Measurements from ENCODE around the gene HDHD3. TPM values are rescaled to one million over a fixed set of nuclear protein-coding genes. Genes with fewer than 3 reads are reported as not detected.

HDHD3 gene
- total RNA-seq, 4 donors from 2014 or later = 17.0 to 31.3 (median 25.1) TPM

DNA sequence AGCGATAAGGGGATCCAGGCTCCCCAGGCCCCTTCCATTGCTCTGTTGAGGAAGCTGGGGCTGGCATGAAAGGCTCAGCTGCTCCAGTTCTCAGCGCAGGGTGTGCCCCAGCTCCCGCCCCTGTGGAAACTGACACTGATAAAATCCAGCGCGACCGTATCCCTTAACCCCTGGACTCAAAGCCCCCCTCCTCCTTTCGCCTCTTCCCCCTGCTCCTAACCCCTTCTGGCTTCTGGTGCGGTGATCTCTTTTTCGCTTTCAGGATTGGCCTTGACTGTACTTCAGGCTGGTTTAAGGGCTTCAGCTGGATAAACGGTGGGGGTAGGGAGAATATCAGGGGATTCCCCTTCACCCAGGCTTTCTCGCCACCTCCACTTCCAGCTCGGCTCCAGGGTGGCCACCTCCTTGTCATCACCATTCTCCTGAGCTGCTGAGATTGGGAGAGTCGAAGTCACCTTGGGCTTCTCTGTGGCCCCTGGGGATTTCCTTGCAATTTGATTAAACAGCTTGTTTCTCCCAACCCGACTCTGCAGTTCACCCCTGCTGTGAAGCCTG is 26.6 kb downstream of the HDHD3 start:
- Histone ChIP-seq H3K36me3 (no peaks in the 10 kb centered on the region), H3K27ac (no peak overlapping the region), H3K27me3 (peaks cover 58% of the 10 kb centered on the region), H3K9me3 (no peaks in the 10 kb centered on the region), H3K4me1 (peaks cover 0 to 16% (median 4%) of the 10 kb centered on the region in 3 donors), H3K4me3 (peak overlapping the region; percentile 41 to 58)
- 18 to 32% methylated on average over 3 to 14 of the region's 14 CpGs for WGBS, 2 donors (ENCODE audit: low coverage in 1 of 2)
- no peak for TF ChIP-seq POLR2AphosphoS5 (IDR thresholded peaks at IDR 0.05)
- no peak for TF ChIP-seq EP300 (IDR thresholded peaks at IDR 0.05)
- no peak for TF ChIP-seq POLR2A (IDR thresholded peaks at IDR 0.05)
- TF ChIP-seq, protein P1, sequence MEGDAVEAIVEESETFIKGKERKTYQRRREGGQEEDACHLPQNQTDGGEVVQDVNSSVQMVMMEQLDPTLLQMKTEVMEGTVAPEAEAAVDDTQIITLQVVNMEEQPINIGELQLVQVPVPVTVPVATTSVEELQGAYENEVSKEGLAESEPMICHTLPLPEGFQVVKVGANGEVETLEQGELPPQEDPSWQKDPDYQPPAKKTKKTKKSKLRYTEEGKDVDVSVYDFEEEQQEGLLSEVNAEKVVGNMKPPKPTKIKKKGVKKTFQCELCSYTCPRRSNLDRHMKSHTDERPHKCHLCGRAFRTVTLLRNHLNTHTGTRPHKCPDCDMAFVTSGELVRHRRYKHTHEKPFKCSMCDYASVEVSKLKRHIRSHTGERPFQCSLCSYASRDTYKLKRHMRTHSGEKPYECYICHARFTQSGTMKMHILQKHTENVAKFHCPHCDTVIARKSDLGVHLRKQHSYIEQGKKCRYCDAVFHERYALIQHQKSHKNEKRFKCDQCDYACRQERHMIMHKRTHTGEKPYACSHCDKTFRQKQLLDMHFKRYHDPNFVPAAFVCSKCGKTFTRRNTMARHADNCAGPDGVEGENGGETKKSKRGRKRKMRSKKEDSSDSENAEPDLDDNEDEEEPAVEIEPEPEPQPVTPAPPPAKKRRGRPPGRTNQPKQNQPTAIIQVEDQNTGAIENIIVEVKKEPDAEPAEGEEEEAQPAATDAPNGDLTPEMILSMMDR (IDR thresholded peaks at IDR 0.05) = no peak
- peak; percentile 25 for ATAC-seq

DNA sequence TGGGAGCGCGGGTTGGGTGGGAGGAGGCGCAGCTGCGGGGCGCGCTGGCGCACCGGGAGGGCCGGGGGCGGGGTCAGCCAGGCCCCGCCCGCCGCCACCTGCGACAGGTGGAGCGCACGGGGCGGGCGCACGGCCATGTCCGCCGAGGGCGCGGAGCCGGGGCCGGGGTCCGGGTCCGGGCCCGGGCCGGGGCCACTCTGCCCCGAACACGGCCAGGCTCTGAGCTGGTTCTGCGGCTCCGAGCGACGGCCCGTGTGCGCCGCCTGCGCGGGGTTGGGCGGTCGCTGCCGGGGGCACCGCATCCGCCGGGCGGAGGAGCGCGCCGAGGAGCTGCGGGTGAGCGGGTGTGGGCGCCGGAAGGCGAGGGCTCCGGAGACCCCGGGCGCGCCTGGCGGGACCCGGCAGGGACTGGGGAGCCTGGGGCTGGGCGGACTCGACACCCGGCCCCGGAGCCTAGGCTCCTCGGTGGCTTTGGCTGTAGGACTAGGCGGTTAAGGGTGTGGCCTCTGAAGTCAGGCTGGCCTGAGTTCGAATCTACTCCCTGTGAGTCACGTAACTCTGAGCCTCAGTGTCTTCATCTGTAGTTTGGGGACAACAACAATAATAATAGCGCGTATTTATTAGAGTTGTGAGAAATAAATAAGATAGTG is 27.2 kb downstream of the HDHD3 start, which contains the start of gene BSPRY:
Gene BSPRY, plus strand, starts transcription at position 97 of the 650 bp plus-strand sequence. Its CDS starts 39 bp downstream, at position 136.
- peak within 1 kb of the TSS; percentile 41 to 58 for H3K4me3 ChIP-seq
- H3K36me3 ChIP-seq = no peaks in the 10 kb centered on the region
- H3K9me3 ChIP-seq = no peaks in the 10 kb centered on the region
- H3K4me1 ChIP-seq = peaks cover 0 to 21% (median 4%) of the 10 kb centered on the region in 3 donors
- peak within 1 kb of the TSS in 1 of 4 donors; percentile 29 for H3K27ac ChIP-seq
- WGBS, 2 donors (ENCODE audit: low coverage in 1 of 2) = 5% methylated on average over 3 of the region's 71 CpGs; no CpG with 5 or more reads in 1 of the 2 donors
- peak; percentile 57 for ATAC-seq
- peaks cover 52% of the 10 kb centered on the region for H3K27me3 ChIP-seq
- TF ChIP-seq, protein P1 (IDR thresholded peaks at IDR 0.05) = no peak
- no peak for TF ChIP-seq POLR2A (IDR thresholded peaks at IDR 0.05)

DNA sequence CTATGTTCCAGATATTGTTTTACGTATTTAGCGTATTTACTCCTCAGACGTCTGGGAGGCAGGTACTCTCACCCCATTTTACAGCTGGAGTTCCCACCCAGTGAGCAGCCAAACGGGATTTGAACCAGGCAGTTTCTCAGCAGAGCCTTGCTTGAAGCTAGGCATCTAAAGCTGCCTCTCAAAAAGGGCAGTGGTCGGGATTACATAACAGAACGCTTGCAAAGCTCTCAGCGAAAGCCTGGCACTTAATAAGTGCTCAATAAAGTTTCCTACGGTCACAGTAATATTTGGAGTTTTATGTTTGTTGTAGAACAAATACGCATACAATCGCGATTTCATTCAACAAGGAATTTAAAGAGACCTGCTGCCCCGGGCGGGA is 27.7 kb downstream of the HDHD3 start:
- Histone ChIP-seq H3K36me3 (no peaks in the 10 kb centered on the region), H3K27ac (no peak overlapping the region), H3K4me3 (peak overlapping the region in 1 of 2 donors; percentile 58), H3K27me3 (peaks cover 47% of the 10 kb centered on the region), H3K9me3 (no peaks in the 10 kb centered on the region), H3K4me1 (peaks cover 0 to 26% (median 4%) of the 10 kb centered on the region in 3 donors)
- no peak for ATAC-seq
- WGBS, 2 donors (ENCODE audit: low coverage in 1 of 2) = 34 to 56% methylated on average over 6 to 11 of the region's 13 CpGs
- no peak for TF ChIP-seq POLR2AphosphoS5 (IDR thresholded peaks at IDR 0.05)
- TF ChIP-seq POLR2A (IDR thresholded peaks at IDR 0.05) = no peak

DNA sequence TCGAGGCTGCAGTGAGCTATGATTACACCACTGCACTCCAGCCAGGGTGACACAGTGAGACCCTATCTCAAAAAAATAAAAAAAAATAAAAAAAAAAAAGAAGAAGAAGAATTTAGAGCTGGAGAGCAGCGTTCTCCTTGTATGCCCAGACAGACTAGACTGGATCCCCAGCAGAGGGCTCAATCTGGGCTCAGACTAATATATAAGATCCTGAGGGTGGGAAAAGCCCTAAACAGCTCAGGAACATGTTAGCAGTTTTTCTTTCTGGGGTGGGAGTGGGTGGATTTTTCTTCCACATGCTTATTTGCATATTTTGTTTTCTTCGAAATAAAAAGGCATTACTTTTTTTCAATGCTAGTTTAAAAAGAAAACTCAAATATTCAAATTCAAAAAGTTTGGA is 28.3 kb downstream of the HDHD3 start:
- Histone ChIP-seq H3K27me3 (peaks cover 42% of the 10 kb centered on the region), H3K9me3 (no peaks in the 10 kb centered on the region), H3K27ac (no peak overlapping the region), H3K4me3 (no peak overlapping the region), H3K36me3 (no peaks in the 10 kb centered on the region), H3K4me1 (peaks cover 0 to 32% (median 4%) of the 10 kb centered on the region in 3 donors)
- no peak for ATAC-seq
- TF ChIP-seq, protein P1 (IDR thresholded peaks at IDR 0.05) = no peak
- no peak for TF ChIP-seq POLR2A (IDR thresholded peaks at IDR 0.05)
- TF ChIP-seq POLR2AphosphoS5 (IDR thresholded peaks at IDR 0.05) = no peak
- no peak for TF ChIP-seq EP300 (IDR thresholded peaks at IDR 0.05)
- 81 to 84% methylated on average over 2 of the region's 3 CpGs for WGBS, 2 donors (ENCODE audit: low coverage in 1 of 2)

DNA sequence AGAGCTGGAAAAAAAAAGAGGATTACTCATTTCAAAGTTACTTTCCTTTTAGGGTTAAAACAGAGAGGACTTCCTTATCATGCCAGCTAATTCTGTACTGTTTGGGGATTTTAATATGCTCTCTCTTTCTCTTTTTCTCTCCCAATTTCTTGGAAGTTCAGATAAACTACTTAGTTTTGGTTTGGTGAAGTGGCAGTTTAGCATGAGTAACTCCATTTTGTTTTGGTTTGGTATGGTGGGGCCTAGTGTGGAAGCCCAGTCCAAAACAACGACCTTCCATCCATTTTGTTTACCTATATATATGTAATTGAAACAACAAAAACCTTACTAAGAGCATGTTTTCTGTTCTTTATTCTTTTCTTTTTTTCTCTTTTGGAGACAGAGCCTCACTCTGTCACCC is 31.1 kb downstream of the HDHD3 start:
- no peak overlapping the region for H3K4me3 ChIP-seq

More for the DNA sequence above, 31.1 kb downstream of the HDHD3 start:
- no peaks in the 10 kb centered on the region for H3K9me3 ChIP-seq
- TF ChIP-seq, protein P1 (IDR thresholded peaks at IDR 0.05) = no peak
- TF ChIP-seq POLR2A (IDR thresholded peaks at IDR 0.05) (no peak), POLR2AphosphoS5 (IDR thresholded peaks at IDR 0.05) (no peak), EP300 (IDR thresholded peaks at IDR 0.05) (no peak)
- ATAC-seq = no peak
- WGBS, 2 donors (ENCODE audit: low coverage in 1 of 2) = 11 to 25% methylated on average over 1 of the region's 1 CpG
- H3K27me3 ChIP-seq = peaks cover 15% of the 10 kb centered on the region
- H3K4me1 ChIP-seq = peaks cover 0 to 41% (median 4%) of the 10 kb centered on the region in 3 donors
- H3K36me3 ChIP-seq = no peaks in the 10 kb centered on the region
- no peak overlapping the region for H3K27ac ChIP-seq
